Prostate gland (tissue), 2 donors: ENCODE data around the gene TXNDC17. TPM values are rescaled to one million over a fixed set of nuclear protein-coding genes. Genes with fewer than 3 reads are reported as not detected.
"Not testable (repeated sequence)": the region's sequence is repeated elsewhere in the genome, so short reads cannot be mapped to it uniquely, and the experiment has no call there.

Source experiments
- DNase-seq: peaks from one replicate; pipeline ENCODE4 v3.0.0-alpha.2; 2019; ENCODE audit warnings: low spot score
- H3K27ac ChIP-seq, 2 donors: fragments of 200-600 bp; sonication (generic); 2 replicates each; pipeline ENCODE4 v1.5.1; 2017 to 2019
- H3K27me3 ChIP-seq: fragments of 200-600 bp; sonication (generic); replicated peaks from 2 replicates; pipeline ENCODE4 v1.5.1; 2019; ENCODE audit not compliant: insufficient read depth
- H3K36me3 ChIP-seq, 2 donors: fragments of 200-600 bp; sonication (generic); 1 replicate in 1 of 2; 2 replicates in 1 of 2; pipeline versions ENCODE4 v1.5.1 to v1.8.1; 2017 to 2019
- H3K4me1 ChIP-seq: fragments of 200-600 bp; sonication (generic); replicated peaks from 2 replicates; pipeline ENCODE4 v1.5.1; 2019
- H3K4me3 ChIP-seq, 2 donors: fragments of 200-600 bp; sonication (generic); 2 replicates each; pipeline ENCODE4 v1.5.1; 2017 to 2019
- H3K9me3 ChIP-seq: fragments of 200-600 bp; sonication (generic); 2 replicates; pipeline ENCODE4 v1.5.1; 2017
- CTCF ChIP-seq, 4 experiments: fragments of 200-600 bp in 2 of 4; fragments of 450-650 bp in 2 of 4; sonication (generic) in 2 of 4; IDR thresholded peaks; 1 replicate in 3 of 4; 2 replicates in 1 of 4; pipeline ENCODE4 v1.5.1; 2016 to 2019; ENCODE audit warnings: antibody characterized with exemption in 4 of 4, mild to moderate bottlenecking in 2 of 4, moderate library complexity in 2 of 4
- POLR2A ChIP-seq: fragments of 450-650 bp; IDR thresholded peaks from one replicate; pipeline ENCODE4 v1.6.1; 2016; ENCODE audit warnings: antibody characterized with exemption, mild to moderate bottlenecking
- POLR2AphosphoS5 ChIP-seq: sonication (generic); formaldehyde crosslinking; IDR thresholded peaks from one replicate; pipeline ENCODE4 v1.6.1; 2017; ENCODE audit warnings: antibody characterized with exemption
- WGBS: methylation state at CpG from one replicate; pipeline ENCODE4 v1.1.5; 2018; 5-methylcytosine and 5-hydroxymethylcytosine counted together
- intact Hi-C: fragments of 100-400 bp; cut with DNase I; formaldehyde crosslinking; loops from one replicate; pipeline ENCODE4 v1.14.2; 2022
- total RNA-seq, 2 donors: library from RNA; depleted of rRNA; stranded (reverse); fragments of >200 nt; gene quantifications; one replicate each; pipeline ENCODE4 v1.1.0, GENCODE V29; 2016

Gene TXNDC17
- total RNA-seq, 2 donors from 2014 or later: 111 to 220 TPM

- TF ChIP-seq CTCF (IDR thresholded peaks at IDR 0.05) (no peak), POLR2A (no peak), POLR2AphosphoS5 (no peak)
- Histone ChIP-seq H3K36me3 (no peaks in the 10 kb centered on the region), H3K27ac (no peak overlapping the region), H3K4me3 (no peak overlapping the region), H3K9me3 (no peaks in the 10 kb centered on the region), H3K4me1 (peaks cover 5% of the 10 kb centered on the region), H3K27me3 (peaks cover 2% of the 10 kb centered on the region)
- 77% methylated on average over 18 of the region's 18 CpGs for WGBS
- DNase-seq: no peak
- intact Hi-C loops: no loop called here
Measured at GRCh38 chr17:6657633-6658287, 16.9 kb downstream of the TXNDC17 start.

- H3K9me3 ChIP-seq, H3K36me3 ChIP-seq, DNase-seq, H3K4me1 ChIP-seq, H3K4me3 ChIP-seq, intact Hi-C loops, H3K27me3 ChIP-seq, H3K27ac ChIP-seq: not testable (repeated sequence)
- WGBS: 92% methylated on average over 5 of the region's 5 CpGs
Measured at GRCh38 chr17:6658411-6658810, 17.6 kb downstream of the TXNDC17 start.

GRCh38 chr17:6660101-6660500 is 19.2 kb downstream of the TXNDC17 start:
- no peak for TF ChIP-seq CTCF (IDR thresholded peaks at IDR 0.05)
- no peak for TF ChIP-seq POLR2A
- TF ChIP-seq POLR2AphosphoS5: no peak
- Histone ChIP-seq H3K36me3 (no peaks in the 10 kb centered on the region), H3K4me3 (no peak overlapping the region), H3K4me1 (no peaks in the 10 kb centered on the region), H3K9me3 (no peaks in the 10 kb centered on the region), H3K27ac (no peak overlapping the region), H3K27me3 (peaks cover 2% of the 10 kb centered on the region)
- 87% methylated on average over 9 of the region's 9 CpGs for WGBS
- intact Hi-C loops: no loop called here
- DNase-seq: no peak

GRCh38 chr17:6660805-6661463 is 20.1 kb downstream of the TXNDC17 start:
- Histone ChIP-seq H3K27me3 (no peaks in the 10 kb centered on the region), H3K9me3 (no peaks in the 10 kb centered on the region), H3K4me1 (no peaks in the 10 kb centered on the region), H3K27ac (no peak overlapping the region), H3K4me3 (no peak overlapping the region), H3K36me3 (no peaks in the 10 kb centered on the region)
- no peak for DNase-seq
- intact Hi-C loops: no loop called here
- TF ChIP-seq POLR2AphosphoS5: no peak
- TF ChIP-seq POLR2A: no peak
- TF ChIP-seq CTCF (IDR thresholded peaks at IDR 0.05): no peak
- 47% methylated on average over 11 of the region's 11 CpGs for WGBS

GRCh38 chr17:6661464-6661848 is 20.6 kb downstream of the TXNDC17 start:
- Histone ChIP-seq H3K27me3 (no peaks in the 10 kb centered on the region), H3K4me3 (no peak overlapping the region), H3K4me1 (no peaks in the 10 kb centered on the region), H3K36me3 (no peaks in the 10 kb centered on the region), H3K27ac (no peak overlapping the region), H3K9me3 (no peaks in the 10 kb centered on the region)
- no peak for DNase-seq
- intact Hi-C loops: no loop called here
- TF ChIP-seq POLR2A: no peak
- 73% methylated on average over 2 of the region's 2 CpGs for whole genome bisulfite sequencing

GRCh38 chr17:6663200-6663599 is 22.3 kb downstream of the TXNDC17 start:
- intact Hi-C loops, H3K27ac ChIP-seq, H3K4me1 ChIP-seq, H3K9me3 ChIP-seq, DNase-seq, H3K4me3 ChIP-seq, H3K36me3 ChIP-seq, H3K27me3 ChIP-seq: not testable (repeated sequence)
- WGBS: 93% methylated on average over 14 of the region's 14 CpGs
